ENCODE data around the gene ANKRD37.

DNA sequence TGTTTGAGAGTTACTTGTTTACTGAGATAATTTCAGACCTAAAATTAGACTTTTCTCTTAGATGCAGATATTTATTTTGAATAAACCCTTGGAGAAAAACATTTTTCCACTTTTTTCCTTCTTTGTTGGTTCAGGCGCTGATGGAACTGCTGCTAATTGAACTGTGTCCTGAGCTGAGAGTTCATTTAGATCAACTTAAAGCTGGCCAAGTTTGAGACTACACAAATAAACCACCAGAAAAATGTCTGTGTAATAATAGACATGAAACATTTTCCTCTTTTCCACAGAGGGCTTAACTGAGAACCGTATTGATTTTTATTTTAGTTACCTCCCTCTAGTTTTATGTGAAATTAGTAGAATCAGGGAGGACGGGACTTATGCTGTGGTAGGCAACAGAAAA lies 33.4 kb upstream of the ANKRD37 start:
- TF ChIP-seq, protein P1, sequence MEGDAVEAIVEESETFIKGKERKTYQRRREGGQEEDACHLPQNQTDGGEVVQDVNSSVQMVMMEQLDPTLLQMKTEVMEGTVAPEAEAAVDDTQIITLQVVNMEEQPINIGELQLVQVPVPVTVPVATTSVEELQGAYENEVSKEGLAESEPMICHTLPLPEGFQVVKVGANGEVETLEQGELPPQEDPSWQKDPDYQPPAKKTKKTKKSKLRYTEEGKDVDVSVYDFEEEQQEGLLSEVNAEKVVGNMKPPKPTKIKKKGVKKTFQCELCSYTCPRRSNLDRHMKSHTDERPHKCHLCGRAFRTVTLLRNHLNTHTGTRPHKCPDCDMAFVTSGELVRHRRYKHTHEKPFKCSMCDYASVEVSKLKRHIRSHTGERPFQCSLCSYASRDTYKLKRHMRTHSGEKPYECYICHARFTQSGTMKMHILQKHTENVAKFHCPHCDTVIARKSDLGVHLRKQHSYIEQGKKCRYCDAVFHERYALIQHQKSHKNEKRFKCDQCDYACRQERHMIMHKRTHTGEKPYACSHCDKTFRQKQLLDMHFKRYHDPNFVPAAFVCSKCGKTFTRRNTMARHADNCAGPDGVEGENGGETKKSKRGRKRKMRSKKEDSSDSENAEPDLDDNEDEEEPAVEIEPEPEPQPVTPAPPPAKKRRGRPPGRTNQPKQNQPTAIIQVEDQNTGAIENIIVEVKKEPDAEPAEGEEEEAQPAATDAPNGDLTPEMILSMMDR (conservative IDR thresholded peaks at IDR 0.05; ENCODE audit: low read length), result no peak
- TF ChIP-seq EZH2phosphoT487 (IDR thresholded peaks at IDR 0.05; ENCODE audit: borderline replicate concordance), result no peak

Measured in Loucy (cell line).